Measurements from ENCODE around the gene LDHD. TPM values are rescaled to one million over a fixed set of nuclear protein-coding genes. Genes with fewer than 3 reads are reported as not detected.
A peak's percentile ranks its signal among the peaks of the same experiment; 100 is the strongest.
"Not testable (repeated sequence)": the region's sequence is repeated elsewhere in the genome, so short reads cannot be mapped to it uniquely, and the experiment has no call there.

LDHD gene
- total RNA-seq, 6 donors from 2014 or later, result 7.8 to 35.6 (median 16.8) TPM

- 54 to 56% methylated on average over 9 of the region's 9 CpGs for WGBS, 2 donors
- ATAC-seq (ENCODE audit: low FRiP score in 2 of 2) (no peak), DNase-seq (no peak)
- H3K27me3 ChIP-seq, result no peaks in the 10 kb centered on the region
- no peaks in the 10 kb centered on the region for H3K4me1 ChIP-seq
- TF ChIP-seq EP300 (IDR thresholded peaks at IDR 0.05) (no peak), POLR2A (IDR thresholded peaks at IDR 0.05) (no peak), CTCF (IDR thresholded peaks at IDR 0.05) (no peak), POLR2AphosphoS5 (IDR thresholded peaks at IDR 0.05) (no peak)
- no peaks in the 10 kb centered on the region for H3K9me3 ChIP-seq
- H3K27ac ChIP-seq, result no peak overlapping the region
- no peaks in the 10 kb centered on the region for H3K36me3 ChIP-seq
- H3K4me3 ChIP-seq, result no peak overlapping the region
Observed at GRCh38 chr16:75138636-75139035, 22.1 kb upstream of the LDHD start.

DNA sequence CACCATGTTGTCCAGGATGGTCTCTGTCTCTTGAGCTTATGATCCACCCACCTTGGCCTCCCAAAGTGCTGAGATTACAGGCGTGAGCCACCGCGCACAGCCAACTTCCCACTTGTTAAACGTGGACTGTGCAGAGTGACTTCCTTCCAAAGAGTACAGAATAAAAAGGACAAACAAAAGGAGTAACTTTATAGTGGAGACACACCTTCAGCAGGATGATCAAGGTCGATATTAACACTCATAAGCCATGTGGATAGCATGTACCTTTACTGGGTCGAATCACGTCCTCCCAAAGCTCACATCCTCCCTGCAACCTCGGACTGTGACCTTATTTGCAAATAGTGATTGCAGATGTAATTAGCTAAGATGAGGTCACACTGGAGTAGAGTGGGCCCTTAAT is 21.7 kb upstream of the LDHD start:
- Histone ChIP-seq H3K4me1 (no peaks in the 10 kb centered on the region), H3K36me3 (no peaks in the 10 kb centered on the region), H3K27me3 (no peaks in the 10 kb centered on the region), H3K9me3 (no peaks in the 10 kb centered on the region), H3K27ac (no peak overlapping the region), H3K4me3 (no peak overlapping the region)
- 67 to 78% methylated on average over 8 of the region's 8 CpGs for WGBS, 2 donors
- TF ChIP-seq CTCF (IDR thresholded peaks at IDR 0.05) (no peak), POLR2A (IDR thresholded peaks at IDR 0.05) (no peak), POLR2AphosphoS5 (IDR thresholded peaks at IDR 0.05) (no peak), EP300 (IDR thresholded peaks at IDR 0.05) (no peak)
- DNase-seq (no peak), ATAC-seq (ENCODE audit: low FRiP score in 2 of 2) (no peak)

- 70 to 88% methylated on average over 7 of the region's 7 CpGs for WGBS, 2 donors
- DNase-seq, result no peak
- ATAC-seq (ENCODE audit: low FRiP score in 2 of 2), result no peak
Observed at GRCh38 chr16:75131081-75131480, 14.5 kb upstream of the LDHD start.

DNA sequence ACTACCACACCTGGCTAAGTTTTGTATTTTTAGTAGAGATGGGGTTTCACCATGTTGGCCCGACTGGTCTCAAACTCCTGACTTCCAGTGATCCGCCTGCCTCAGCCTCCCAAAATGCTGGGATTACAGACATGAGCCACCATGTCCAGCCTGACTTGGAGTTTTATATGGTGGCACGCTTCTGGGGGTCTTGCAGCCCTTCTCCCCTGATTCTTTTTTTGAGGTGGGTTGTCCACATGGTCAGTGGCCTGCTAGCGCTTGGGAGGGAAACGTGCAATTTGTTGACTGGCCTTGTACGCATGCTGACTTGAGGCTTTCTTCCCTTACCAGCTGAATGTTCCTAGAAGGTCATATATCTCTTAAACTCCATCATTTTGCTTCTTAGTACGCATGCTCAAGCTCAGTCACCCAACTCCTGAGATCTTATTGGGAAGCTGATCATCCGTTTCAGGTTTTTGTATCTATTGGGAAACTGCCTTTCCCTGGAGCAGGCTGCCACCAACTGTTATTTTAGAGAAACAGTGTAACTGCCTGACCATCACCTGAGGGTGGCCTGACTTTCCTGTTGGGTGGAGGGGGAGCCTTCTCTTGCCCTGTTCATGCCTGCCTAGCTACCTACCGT is 13.7 kb upstream of the LDHD start:
- no peak overlapping the region for H3K27ac ChIP-seq
- 63 to 79% methylated on average over 9 of the region's 9 CpGs for WGBS, 2 donors
- TF ChIP-seq POLR2AphosphoS5 (IDR thresholded peaks at IDR 0.05), result no peak
- TF ChIP-seq CTCF (IDR thresholded peaks at IDR 0.05), result peak in 1 of 6 experiments; percentile 18

More at GRCh38 chr16:75131081-75131480, 14.5 kb upstream of the LDHD start:
- no peaks in the 10 kb centered on the region for H3K36me3 ChIP-seq
- H3K27me3 ChIP-seq, result no peaks in the 10 kb centered on the region
- no peak for TF ChIP-seq POLR2A (IDR thresholded peaks at IDR 0.05)
- no peak for TF ChIP-seq EP300 (IDR thresholded peaks at IDR 0.05)
- TF ChIP-seq CTCF (IDR thresholded peaks at IDR 0.05), result no peak
- no peak for TF ChIP-seq POLR2AphosphoS5 (IDR thresholded peaks at IDR 0.05)
- no peak overlapping the region for H3K27ac ChIP-seq
- peaks cover 0 to 9% (median 0%) of the 10 kb centered on the region in 4 donors for H3K9me3 ChIP-seq
- peaks cover 0 to 8% (median 0%) of the 10 kb centered on the region in 4 donors for H3K4me1 ChIP-seq
- H3K4me3 ChIP-seq, result no peak overlapping the region

DNA sequence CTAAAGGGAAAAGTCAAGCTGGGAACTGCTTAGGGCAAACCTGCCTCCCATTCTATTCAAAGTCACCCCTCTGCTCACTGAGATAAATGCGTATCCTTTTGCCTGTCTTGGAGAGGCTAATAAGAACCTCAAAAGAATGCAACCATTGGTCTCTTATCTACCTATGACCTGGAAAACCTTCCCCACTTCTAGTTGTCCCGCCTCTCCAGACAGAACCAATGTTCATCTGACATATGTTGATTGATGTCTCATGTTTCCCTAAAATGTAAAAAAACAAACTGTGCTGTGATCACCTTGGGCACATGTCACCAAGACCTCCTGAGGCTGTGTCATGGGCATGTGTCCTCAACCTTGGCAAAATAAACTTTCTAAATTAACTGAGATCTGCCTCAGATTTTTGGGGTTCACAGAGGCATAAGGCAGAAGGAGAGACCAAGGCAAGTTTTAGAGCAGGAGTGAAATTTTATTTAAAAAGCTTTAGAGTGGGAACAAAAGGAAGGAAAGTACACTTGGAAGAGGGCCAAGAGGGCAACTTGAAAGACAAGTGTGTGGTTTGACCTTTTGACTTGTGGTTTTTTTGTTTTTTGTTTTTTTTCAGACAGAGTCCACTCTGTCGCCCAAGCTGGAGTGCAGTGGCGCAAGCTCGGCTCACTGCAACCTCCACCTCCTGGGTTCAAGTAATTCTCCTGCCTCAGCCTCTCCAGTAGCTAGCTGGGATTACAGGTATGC is 13.0 kb upstream of the LDHD start:
- not testable (repeated sequence) for H3K36me3 ChIP-seq; H3K4me1 ChIP-seq; H3K9me3 ChIP-seq; H3K4me3 ChIP-seq; DNase-seq; ATAC-seq (ENCODE audit: low FRiP score in 2 of 2); H3K27me3 ChIP-seq; H3K27ac ChIP-seq
- 49% methylated on average over 5 of the region's 5 CpGs for WGBS, 2 donors

More for the DNA sequence above, 13.7 kb upstream of the LDHD start:
- Histone ChIP-seq H3K36me3 (no peaks in the 10 kb centered on the region), H3K4me3 (no peak overlapping the region), H3K9me3 (peaks cover 0 to 9% (median 0%) of the 10 kb centered on the region in 4 donors), H3K27me3 (no peaks in the 10 kb centered on the region), H3K4me1 (peaks cover 0 to 8% (median 0%) of the 10 kb centered on the region in 4 donors)
- DNase-seq (no peak), ATAC-seq (ENCODE audit: low FRiP score in 2 of 2) (no peak)

All from upper lobe of left lung (tissue), 6 donors.